Colonic mucosa (tissue), 4 donors: Measurements from ENCODE around the gene KTI12. TPM values are rescaled to one million over a fixed set of nuclear protein-coding genes. Genes with fewer than 3 reads are reported as not detected.
"Not testable (repeated sequence)": the region's sequence is repeated elsewhere in the genome, so short reads cannot be mapped to it uniquely, and the experiment has no call there.

Experiments
- DNase-seq: peaks from one replicate; pipeline ENCODE4 v3.0.0-alpha.2; 2020
- H3K27ac ChIP-seq: fragments of 200-600 bp; one replicate; pipeline ENCODE4 v1.8.0; 2021
- H3K27me3 ChIP-seq: fragments of 200-600 bp; one replicate; pipeline ENCODE4 v1.8.0; 2021
- H3K36me3 ChIP-seq: fragments of 200-600 bp; one replicate; pipeline ENCODE4 v1.8.0; 2021
- H3K4me1 ChIP-seq: fragments of 200-600 bp; one replicate; pipeline ENCODE4 v1.8.0; 2021; ENCODE audit warnings: mild to moderate bottlenecking
- H3K4me3 ChIP-seq: fragments of 200-600 bp; one replicate; pipeline ENCODE4 v1.8.0; 2021
- H3K9ac ChIP-seq, 2 donors: one replicate each; pipeline ENCODE4 v1.7.0; 2013; ENCODE audit warnings: control low read depth in 2 of 2, low read depth in 2 of 2, low read length in 2 of 2
- H3K9me3 ChIP-seq: fragments of 200-600 bp; one replicate; pipeline ENCODE4 v1.8.0; 2021
- intact Hi-C: fragments of 100-400 bp; cut with DNase I; formaldehyde crosslinking; loops from one replicate; pipeline ENCODE4 v1.14.1; 2022
- total RNA-seq, 2 donors: library from RNA; stranded (reverse); fragmentation: NEBNext Ultra II Directional in 1 of 2; extraction: Animal tissue kit (Norgen Biotek cat#: 25700) in 1 of 2; gene quantifications; one replicate each; pipeline ENCODE4 v1.2.1, GENCODE V29; 2021
- TF ChIP-seq, protein P1 (sequence below): fragments of 200-600 bp; IDR thresholded peaks from one replicate; pipeline ENCODE4 v1.8.0; 2022; ENCODE audit warnings: antibody characterized with exemption, mild to moderate bottlenecking
- donor health status: healthy.
- donor health status: DM: no; HTN: no; CAD: no.
- donor health status: DM: no; HTN: no; CAD: no.

KTI12 gene
- total RNA-seq, 2 donors from 2014 or later, result 7.5 to 8.4 TPM

DNA sequence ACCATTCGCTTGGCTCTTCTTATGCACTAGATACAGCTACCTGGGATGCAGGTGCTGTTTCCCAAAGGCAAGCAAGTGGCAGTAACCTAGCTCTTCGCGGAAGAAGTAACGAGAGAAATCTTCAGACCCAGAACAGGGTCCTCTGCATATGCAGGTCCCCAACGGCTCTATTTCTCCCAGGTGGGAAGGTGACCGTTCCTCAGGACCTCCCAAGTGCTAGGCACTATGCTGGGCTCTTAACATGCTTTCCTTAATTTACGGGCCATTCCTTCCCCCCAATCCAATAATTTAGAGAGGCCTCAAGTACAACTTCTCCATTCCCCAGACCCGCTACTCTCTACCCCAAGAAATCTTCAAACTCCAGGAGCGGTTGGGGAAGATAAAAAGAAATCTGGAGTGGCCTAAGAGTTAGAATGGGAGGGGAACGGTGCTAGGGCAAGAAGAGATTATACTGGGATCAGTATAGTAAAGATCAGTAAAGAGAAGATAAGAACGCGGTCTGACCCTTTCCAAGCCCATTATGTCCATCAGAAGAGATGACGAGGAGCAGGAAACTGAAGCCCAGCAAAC is 21.0 kb upstream of the KTI12 start:
- TF ChIP-seq, protein P1, sequence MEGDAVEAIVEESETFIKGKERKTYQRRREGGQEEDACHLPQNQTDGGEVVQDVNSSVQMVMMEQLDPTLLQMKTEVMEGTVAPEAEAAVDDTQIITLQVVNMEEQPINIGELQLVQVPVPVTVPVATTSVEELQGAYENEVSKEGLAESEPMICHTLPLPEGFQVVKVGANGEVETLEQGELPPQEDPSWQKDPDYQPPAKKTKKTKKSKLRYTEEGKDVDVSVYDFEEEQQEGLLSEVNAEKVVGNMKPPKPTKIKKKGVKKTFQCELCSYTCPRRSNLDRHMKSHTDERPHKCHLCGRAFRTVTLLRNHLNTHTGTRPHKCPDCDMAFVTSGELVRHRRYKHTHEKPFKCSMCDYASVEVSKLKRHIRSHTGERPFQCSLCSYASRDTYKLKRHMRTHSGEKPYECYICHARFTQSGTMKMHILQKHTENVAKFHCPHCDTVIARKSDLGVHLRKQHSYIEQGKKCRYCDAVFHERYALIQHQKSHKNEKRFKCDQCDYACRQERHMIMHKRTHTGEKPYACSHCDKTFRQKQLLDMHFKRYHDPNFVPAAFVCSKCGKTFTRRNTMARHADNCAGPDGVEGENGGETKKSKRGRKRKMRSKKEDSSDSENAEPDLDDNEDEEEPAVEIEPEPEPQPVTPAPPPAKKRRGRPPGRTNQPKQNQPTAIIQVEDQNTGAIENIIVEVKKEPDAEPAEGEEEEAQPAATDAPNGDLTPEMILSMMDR, result no peak
- intact Hi-C loops, result no loop called here
- no peaks in the 10 kb centered on the region for H3K27me3 ChIP-seq
- H3K9me3 ChIP-seq, result no peaks in the 10 kb centered on the region
- H3K36me3 ChIP-seq, result no peaks in the 10 kb centered on the region
- DNase-seq, result no peak
- peak overlapping the region; percentile 77 for H3K4me3 ChIP-seq
- peaks cover 10% of the 10 kb centered on the region for H3K4me1 ChIP-seq
- H3K9ac ChIP-seq, result peak overlapping the region; percentile 80 to 97
- H3K27ac ChIP-seq, result peak overlapping the region; percentile 92

DNA sequence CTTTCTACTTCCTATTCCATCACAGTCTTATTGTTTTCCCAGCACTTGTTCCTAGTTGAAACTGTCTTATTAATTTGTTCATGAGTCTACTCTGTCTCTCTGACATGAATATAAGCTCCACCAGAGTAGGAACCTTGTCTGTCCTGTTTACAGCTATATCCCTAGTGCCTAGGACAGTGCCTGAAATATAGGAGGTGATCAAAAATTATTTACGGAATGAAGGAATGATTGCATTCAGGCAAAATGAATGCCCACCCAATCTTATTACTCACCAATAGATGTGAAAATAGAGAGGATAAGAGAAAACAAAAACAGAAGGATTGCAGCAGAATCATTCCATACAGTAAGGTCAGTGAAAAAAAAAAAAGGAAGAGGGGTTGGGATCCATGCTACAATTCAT is 20.3 kb upstream of the KTI12 start:
- no peak overlapping the region for H3K27ac ChIP-seq

DNA sequence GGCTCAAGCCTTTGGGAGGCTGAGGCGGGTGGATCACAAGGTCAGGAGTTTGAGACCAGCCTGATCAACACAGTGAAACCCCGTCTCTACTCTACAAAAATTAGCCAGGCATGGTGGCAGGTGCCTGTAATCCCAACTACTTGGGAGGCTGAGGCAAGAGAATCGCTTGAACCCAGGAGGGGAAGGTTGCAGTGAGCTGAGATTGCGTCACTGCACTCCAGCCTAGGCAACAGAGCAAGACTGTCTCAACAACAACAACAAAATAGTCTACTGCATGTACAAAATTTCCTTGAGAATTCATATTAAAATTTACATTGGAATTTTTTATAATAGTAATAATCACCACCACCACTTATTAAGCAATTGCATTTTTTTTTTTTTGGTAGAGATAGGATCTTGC is 15.7 kb upstream of the KTI12 start:
- H3K4me3 ChIP-seq, H3K36me3 ChIP-seq, H3K9ac ChIP-seq, intact Hi-C loops, H3K27me3 ChIP-seq, DNase-seq, H3K9me3 ChIP-seq, H3K27ac ChIP-seq, H3K4me1 ChIP-seq: not testable (repeated sequence)

More for the DNA sequence above, 20.3 kb upstream of the KTI12 start:
- Histone ChIP-seq H3K27me3 (no peaks in the 10 kb centered on the region), H3K9ac (peak overlapping the region in 1 of 2 donors; percentile 97), H3K9me3 (no peaks in the 10 kb centered on the region), H3K4me3 (no peak overlapping the region), H3K36me3 (no peaks in the 10 kb centered on the region), H3K4me1 (peaks cover 10% of the 10 kb centered on the region)
- DNase-seq, result no peak
- TF ChIP-seq, protein P1, result no peak
- intact Hi-C loops, result no loop called here

DNA sequence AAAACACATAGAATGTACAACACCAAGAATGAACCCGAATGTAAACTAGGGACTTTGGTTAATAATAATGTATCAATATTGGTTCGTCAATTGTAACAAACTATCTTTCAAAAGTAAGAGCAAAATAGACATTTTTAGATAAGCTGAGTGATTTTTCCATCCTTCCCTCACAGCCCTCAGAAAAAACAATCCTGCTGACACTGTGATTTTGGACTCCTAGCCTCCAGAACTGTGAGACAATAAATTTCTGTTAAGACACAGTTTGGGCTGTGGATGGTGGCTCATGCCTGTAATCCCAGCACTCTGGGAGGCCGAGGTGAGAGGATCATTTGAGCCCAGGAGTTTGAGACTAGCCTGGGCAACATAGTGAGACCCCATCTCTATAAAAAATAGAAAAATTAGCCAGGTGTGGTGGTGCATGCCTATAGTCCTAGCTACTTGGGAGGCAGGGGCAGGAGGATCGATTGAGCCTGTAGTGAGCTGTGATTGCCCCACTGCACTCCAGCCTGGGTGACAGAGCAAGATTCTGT is 12.1 kb upstream of the KTI12 start:
- H3K4me1 ChIP-seq, DNase-seq, H3K27me3 ChIP-seq, H3K9ac ChIP-seq, intact Hi-C loops, H3K9me3 ChIP-seq, H3K36me3 ChIP-seq, H3K27ac ChIP-seq, H3K4me3 ChIP-seq: not testable (repeated sequence)

DNA sequence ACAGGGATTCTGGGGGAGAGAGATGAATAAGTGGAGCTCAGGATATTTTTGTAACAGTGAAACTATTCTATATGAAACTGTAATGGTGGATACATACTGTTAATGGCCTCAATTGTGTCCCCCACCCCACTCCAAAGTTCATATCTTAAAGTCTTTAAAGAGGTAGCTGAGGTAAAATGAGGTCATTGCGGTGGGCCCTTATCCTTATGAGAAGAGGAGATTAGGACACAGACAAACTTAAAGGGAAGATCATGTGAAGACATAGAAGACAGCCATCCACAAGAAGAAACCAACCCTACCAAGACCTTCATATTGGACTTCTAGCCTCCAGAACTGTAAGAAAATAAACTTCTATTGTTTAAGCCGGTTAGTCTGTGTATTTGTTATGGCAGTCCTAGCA is 11.6 kb upstream of the KTI12 start:
- intact Hi-C loops, result no loop called here
- Histone ChIP-seq H3K4me1 (no peaks in the 10 kb centered on the region), H3K9ac (no peak overlapping the region), H3K27me3 (no peaks in the 10 kb centered on the region), H3K4me3 (no peak overlapping the region), H3K27ac (no peak overlapping the region), H3K36me3 (no peaks in the 10 kb centered on the region), H3K9me3 (no peaks in the 10 kb centered on the region)
- no peak for DNase-seq
- TF ChIP-seq, protein P1, result no peak

DNA sequence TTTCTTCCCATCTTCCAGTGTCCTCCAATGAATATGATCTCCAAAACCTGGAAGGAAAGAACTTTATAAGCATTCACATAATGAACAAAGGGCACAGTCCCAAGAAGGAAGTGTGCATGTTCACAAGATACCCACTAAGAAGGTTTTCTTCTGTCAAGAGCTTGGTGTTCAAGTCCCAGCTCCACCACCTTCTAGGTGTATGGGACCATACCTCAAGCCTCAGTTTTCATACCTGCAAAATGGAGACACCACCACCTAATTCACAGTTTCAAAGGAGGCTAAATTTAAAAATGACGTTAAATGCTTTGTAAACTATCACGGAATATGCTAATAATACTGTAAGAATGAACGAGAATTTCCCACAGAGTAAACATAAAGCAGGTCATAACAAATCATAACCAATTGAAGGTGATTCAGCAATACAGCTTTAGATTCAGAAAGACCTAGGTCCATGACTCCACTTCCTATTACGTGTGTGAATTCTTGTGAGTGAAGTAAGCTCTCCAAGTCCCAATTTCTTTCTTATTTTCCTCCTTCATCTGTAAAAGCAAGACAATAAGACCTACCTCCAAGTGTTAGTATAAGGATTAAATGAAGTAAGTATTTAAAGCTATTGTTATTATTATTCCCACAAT is 8.1 kb upstream of the KTI12 start:
- no peak overlapping the region for H3K9ac ChIP-seq
- H3K27ac ChIP-seq, result no peak overlapping the region
- no peak overlapping the region for H3K4me3 ChIP-seq
- H3K9me3 ChIP-seq, result no peaks in the 10 kb centered on the region
- H3K36me3 ChIP-seq, result no peaks in the 10 kb centered on the region
- no peaks in the 10 kb centered on the region for H3K27me3 ChIP-seq
- intact Hi-C loops, result no loop called here
- no peak for DNase-seq
- H3K4me1 ChIP-seq, result no peaks in the 10 kb centered on the region
- TF ChIP-seq, protein P1, result no peak
